Cardiac septum (tissue), 1 donor: ENCODE results near the gene SESTD1. TPM values are rescaled to one million over a fixed set of nuclear protein-coding genes. Genes with fewer than 3 reads are reported as not detected.
"Not testable (repeated sequence)": the region's sequence is repeated elsewhere in the genome, so short reads cannot be mapped to it uniquely, and the experiment has no call there.

ENCODE experiments used
- DNase-seq: peaks from one replicate; pipeline ENCODE4 v3.0.0-alpha.2; 2020; ENCODE audit warnings: low spot score
- intact Hi-C: fragments of 100-400 bp; cut with DNase I; formaldehyde crosslinking; loops from one replicate; pipeline ENCODE4 v1.14.0; 2022
- total RNA-seq: library from RNA; stranded (reverse); fragmentation: NEBNext Ultra II Directional; extraction: Animal tissue kit (Norgen Biotek cat#: 25700); gene quantifications from one replicate; pipeline ENCODE4 v1.2.1, GENCODE V29; 2021
- donor health status: DM: no; HTN: no; CAD: no.

The SESTD1 gene
- total RNA-seq, 1 donor from 2014 or later: 48.9 TPM

GRCh38 chr2:179137200-179137759, 127.4 kb downstream of the SESTD1 start:
- no peak for DNase-seq
- intact Hi-C loops: no loop called here

- intact Hi-C loops: loop anchor here (5.0 kb wide), 1 partner anchor 216 kb away; no protein-coding TSS in a partner anchor
- no peak for DNase-seq
Observed at GRCh38 chr2:179133016-179133415, 131.6 kb downstream of the SESTD1 start.

DNA sequence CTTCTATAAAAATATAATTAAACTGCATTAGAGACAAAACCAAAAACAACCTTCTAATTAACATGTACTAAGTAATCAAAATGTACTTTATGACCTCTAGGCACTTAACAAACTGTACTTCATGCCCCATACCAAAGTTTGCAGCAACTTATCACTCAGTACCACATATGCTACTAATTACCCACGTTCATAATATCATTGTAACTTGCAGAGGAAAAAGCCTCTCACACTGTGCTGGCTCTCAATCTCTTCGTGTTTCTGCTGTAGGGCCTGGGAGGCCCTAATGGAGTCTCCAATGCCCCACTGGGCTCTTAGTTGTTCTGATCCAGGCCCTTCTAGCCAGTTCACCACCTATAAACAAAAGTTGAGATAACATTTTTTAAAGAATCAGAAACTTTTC, 132.6 kb downstream of the SESTD1 start:
- DNase-seq: no peak
- intact Hi-C loops: loop anchor here (5.0 kb wide), 1 partner anchor 215 kb away; no protein-coding TSS in a partner anchor

DNA sequence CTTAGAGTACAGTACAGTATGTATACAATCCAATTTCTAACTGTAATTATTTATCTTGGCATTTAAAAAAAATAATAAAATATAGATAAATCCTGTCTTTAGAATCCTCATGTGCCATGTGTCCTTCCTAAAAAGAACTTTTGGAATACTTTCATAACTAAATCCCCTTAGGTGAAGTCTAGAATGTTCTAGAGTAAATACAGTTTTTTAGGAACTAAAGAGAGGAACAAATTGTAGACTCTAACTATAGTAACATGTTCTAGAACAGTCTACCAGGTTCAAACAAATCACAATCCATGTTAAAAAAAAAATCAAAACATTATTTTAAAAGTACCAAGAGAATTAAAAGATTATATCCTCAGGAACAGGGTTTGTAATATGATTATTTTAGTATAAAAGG, 134.1 kb downstream of the SESTD1 start:
- intact Hi-C loops: loop anchor here (5.0 kb wide), 1 partner anchor 213 kb away; no protein-coding TSS in a partner anchor

DNA sequence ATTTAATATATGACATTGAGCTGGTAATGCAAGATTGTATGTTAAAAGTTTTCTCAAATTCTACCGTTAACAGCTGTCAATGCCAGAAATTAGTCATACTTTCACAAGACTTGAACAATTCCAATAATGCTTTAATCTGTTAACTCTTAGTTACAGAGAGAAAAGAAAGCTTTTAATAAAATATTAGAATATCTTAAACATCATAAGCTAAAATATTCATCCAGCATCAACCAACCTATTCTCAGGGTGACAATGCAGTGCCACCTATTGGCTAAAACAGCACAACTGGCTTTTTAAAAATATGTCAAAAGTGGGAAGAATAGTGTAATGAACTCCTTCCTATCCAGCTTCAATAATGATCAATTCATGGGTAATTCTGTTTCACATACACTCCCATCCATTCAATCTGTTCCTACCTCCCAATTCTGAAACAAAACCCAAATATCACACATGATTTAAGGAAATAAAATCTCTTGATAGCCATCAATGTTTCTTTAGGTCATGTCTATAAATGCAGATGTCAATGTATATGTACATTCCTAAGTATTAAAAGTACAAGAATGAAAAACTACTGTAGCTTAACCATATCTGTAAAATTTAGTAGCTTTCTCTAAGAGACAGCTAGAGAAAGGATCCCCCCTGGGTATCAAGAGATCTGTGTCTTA, 134.9 kb downstream of the SESTD1 start:
- no peak for DNase-seq
- intact Hi-C loops: loop anchor here (5.0 kb wide), 1 partner anchor 212 kb away; no protein-coding TSS in a partner anchor

More for the DNA sequence above, 134.1 kb downstream of the SESTD1 start:
- no peak for DNase-seq

DNA sequence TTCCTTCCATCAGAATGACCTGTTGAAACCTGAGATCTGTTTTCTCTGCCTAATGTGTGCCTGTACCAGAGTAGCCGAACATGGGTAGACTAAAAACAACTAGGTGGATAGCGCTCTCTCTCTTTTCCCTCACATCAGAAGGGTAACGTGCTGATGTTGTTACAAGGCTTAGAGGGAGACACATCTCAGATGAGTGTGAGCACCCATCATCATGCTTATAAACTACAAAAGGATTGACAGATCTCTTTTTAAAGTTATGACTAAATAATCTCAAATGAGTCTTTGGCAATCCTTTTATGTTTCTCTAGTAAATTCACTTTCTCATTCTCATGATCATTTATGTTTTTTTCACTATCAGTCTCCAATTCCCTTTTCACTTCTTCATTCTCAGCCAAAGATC, 139.2 kb downstream of the SESTD1 start:
- no peak for DNase-seq
- intact Hi-C loops: no loop called here

DNA sequence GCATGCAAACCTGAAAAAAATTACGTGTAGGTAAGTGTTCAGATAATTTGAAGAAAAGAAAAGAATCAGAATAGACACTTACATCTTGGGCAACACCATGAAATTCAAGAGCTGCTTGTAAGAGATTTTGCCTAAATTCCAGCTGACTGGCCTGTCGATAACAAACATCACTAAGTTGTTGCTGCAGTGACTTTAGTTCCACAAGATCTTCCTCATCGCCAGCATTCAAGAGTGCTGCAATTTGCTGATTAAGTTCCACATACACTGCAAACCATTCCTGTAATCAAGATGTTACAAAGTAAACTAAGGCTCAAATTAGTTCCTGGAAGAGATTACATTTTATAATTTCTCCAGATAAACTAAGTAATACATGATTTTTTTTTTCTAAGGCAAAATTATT, 140.3 kb downstream of the SESTD1 start:
- intact Hi-C loops: no loop called here
- DNase-seq: no peak

GRCh38 chr2:179123272-179123662, 141.4 kb downstream of the SESTD1 start:
- intact Hi-C loops: no loop called here
- no peak for DNase-seq

- DNase-seq: no peak
- intact Hi-C loops: no loop called here
Observed at GRCh38 chr2:179107737-179108136, 156.9 kb downstream of the SESTD1 start.

DNA sequence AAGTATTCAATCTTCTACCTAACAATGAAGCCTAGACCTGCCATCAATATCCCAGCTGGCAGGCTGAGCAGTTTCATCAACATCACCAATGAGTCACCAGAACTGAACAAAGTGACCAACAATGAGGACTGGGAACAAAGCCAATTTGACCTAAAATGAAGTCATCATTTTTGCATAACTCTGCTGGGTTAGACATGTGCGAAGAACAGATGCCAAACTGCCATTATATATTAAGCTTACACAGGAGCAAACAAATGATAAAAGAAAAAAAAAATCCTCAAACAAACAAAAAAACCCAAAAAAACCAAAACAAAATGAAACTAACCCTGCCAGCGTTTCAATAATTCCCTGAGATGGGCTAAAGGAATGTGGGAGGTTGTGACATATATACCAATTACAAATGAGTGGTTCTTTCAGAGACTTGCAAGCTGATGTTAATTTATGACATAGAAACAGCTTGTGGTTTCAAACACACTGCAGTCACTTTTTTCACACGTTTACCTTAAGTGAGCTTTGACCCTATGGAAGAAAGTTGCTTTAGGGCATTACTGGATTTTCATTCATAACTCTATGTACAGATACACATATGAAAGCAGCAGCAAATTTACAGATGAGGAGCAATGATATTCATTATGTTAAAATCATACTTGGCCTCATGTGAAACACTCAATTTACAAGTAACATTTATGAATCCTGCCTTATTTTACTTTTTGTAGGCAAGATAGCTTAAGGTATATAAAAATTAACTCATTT, 157.8 kb downstream of the SESTD1 start:
- no peak for DNase-seq
- intact Hi-C loops: no loop called here

- intact Hi-C loops: no loop called here
- DNase-seq: no peak
Observed at GRCh38 chr2:179106342-179106675, 158.3 kb downstream of the SESTD1 start.

- no peak for DNase-seq
- intact Hi-C loops: no loop called here
Observed at GRCh38 chr2:179104736-179105135, 159.9 kb downstream of the SESTD1 start.

DNA sequence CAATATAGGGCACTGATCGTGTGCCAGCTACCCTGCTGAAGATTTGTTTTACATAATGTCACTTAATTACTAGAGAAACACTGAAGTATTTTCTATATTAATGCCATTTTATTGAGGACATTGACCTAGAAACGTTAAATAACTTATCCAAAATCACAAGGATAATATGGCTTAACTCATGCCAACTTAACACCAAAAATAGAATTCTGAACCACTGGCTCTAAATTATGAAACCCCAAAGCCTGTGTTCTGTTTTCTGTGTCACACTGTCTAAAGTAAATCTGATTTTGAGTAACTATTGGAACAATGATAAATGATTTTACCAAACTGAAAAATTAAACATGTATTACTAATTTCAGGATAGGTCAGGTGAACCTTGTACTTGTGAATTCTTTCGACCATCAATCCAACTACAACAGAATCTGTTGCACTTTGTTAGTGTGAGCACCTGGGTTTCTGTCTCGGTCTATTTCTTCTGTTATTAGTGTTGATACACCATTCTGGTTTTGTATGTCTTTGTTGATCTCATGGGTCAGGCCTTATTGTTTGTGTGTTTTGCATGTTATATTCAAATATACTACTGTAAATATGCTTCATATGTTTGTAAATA, 166.4 kb downstream of the SESTD1 start:
- intact Hi-C loops: no loop called here
- DNase-seq: no peak

GRCh38 chr2:179097131-179097530, 167.5 kb downstream of the SESTD1 start:
- intact Hi-C loops: no loop called here

GRCh38 chr2:179096090-179096489, 168.5 kb downstream of the SESTD1 start:
- DNase-seq: no peak

More at GRCh38 chr2:179097131-179097530, 167.5 kb downstream of the SESTD1 start:
- DNase-seq: no peak

GRCh38 chr2:179092912-179093311, 171.7 kb downstream of the SESTD1 start:
- intact Hi-C loops, DNase-seq: not testable (repeated sequence)

More at GRCh38 chr2:179096090-179096489, 168.5 kb downstream of the SESTD1 start:
- intact Hi-C loops: no loop called here

GRCh38 chr2:179082697-179083096, 181.9 kb downstream of the SESTD1 start:
- DNase-seq: no peak
- intact Hi-C loops: no loop called here

DNA sequence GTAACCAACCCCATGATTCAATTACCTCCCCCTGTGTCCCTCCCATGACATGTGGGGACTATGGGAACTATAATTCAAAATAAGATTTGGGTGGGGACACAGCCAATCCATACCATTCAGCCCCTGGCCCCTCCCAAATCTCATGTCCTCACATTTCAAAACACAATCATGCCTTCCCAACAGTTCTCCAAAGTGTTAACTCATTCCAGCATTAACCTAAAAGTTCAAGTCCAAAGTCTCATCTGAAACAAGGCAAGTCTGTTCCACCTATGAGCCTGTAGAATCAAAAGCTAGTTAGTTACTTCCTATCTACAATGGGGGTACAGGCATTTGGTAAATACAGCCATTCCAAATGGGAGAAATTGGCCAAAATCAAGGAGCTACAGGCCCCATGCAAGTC, 182.7 kb downstream of the SESTD1 start:
- no peak for DNase-seq
- intact Hi-C loops: no loop called here

DNA sequence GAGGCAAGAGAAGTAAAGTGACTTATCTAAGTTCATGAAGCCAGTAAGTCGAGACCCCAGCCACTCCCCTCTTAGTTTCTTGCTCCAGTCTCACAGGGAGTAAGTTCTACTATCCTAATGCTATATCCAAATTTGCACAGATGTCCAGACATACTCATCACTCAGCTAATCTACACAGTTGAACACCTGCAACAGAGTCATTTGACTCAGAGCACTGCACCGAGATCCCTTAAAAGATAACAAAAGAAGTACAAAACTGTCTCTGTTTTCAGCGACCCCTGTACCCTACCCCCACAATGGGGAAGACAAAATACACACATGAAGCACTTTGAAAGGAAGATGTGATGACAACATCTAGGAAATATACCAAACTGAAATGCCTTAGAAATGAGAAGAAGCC, 192.1 kb downstream of the SESTD1 start:
- DNase-seq: no peak

GRCh38 chr2:179071810-179072355, 192.7 kb downstream of the SESTD1 start:
- intact Hi-C loops: no loop called here
- DNase-seq: no peak

More for the DNA sequence above, 192.1 kb downstream of the SESTD1 start:
- intact Hi-C loops: no loop called here
